ENCODE measurements around the gene BRD1. TPM values are rescaled to one million over a fixed set of nuclear protein-coding genes. Genes with fewer than 3 reads are reported as not detected.

Gene BRD1
- total RNA-seq, 1 donor from 2014 or later: 32.4 TPM

DNA sequence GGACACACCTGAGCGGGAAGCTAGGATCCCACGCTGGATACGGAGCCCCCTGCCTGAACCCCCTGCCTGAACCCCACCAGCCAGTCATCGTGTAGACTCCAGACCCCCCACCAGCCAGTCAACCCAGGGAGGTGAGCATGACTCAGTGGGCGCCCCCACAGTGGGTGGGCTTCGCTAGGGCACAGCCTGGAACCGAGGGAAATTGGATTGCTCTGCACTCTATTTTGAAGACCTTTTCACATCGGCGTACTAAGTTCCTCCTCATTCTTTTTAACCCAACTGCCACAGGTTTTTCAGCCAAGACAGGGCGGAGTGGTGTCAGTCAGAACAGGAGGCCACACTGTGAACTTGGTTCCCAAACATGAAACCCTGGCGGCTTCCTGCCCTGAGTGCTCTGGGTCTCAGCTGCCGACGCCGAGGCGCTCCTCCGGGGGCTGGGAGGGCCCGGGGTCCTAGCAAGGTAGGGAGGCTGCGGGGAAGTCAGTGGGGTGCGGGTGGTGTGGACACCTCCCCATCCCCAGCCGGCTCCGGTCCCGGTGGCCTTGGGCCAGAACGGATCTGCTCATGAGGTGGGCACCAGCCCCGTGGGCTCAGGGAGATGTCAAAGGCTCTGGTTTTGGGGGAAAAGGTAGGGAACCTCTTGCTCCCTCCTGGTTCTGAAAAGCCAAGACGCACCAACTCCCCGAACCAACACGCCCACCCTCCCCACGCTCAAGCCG lies 57.0 kb downstream of the BRD1 start:
- Mint-ChIP-seq H3K4me1 (ENCODE audit: low read depth, unreplicated experiment) (peaks cover 3% of the 10 kb centered on the region), H3K9me3 (ENCODE audit: unreplicated experiment) (peaks cover 6% of the 10 kb centered on the region), H3K27me3 (ENCODE audit: low read depth, unreplicated experiment) (peaks cover 2% of the 10 kb centered on the region), H3K27ac (ENCODE audit: unreplicated experiment) (no peak overlapping the region), H3K36me3 (ENCODE audit: low read depth, unreplicated experiment) (peaks cover 2% of the 10 kb centered on the region), H3K4me3 (ENCODE audit: unreplicated experiment) (no peak overlapping the region)
- FAIRE-seq: no peak
- Histone ChIP-seq H3K4me1 (ENCODE audit: insufficient read depth, low read length) (no peaks in the 10 kb centered on the region), H4K20me1 (ENCODE audit: insufficient read depth, low read length) (peaks cover 44% of the 10 kb centered on the region), H3K79me2 (ENCODE audit: insufficient read depth, low read length) (no peaks in the 10 kb centered on the region), H3K27me3 (ENCODE audit: insufficient read depth, low read length) (no peaks in the 10 kb centered on the region), H3K27ac (ENCODE audit: low read depth, low read length) (no peak overlapping the region), H3K36me3 (ENCODE audit: insufficient read depth, low read length) (no peaks in the 10 kb centered on the region), H3K9ac (ENCODE audit: low read length) (no peak overlapping the region), H3K9me3 (ENCODE audit: insufficient read depth, low read depth, low read length) (no peaks in the 10 kb centered on the region), H3K4me2 (ENCODE audit: low read length) (no peak overlapping the region), H2AFZ (ENCODE audit: low read depth, low read length) (no peak overlapping the region), H3K4me3 (ENCODE audit: insufficient read depth, low read depth, low read length) (no peak overlapping the region)
- DNase-seq (ENCODE audit: low read depth): no peak
- TF ChIP-seq EZH2 (IDR thresholded peaks at IDR 0.05; ENCODE audit: insufficient read depth, low read length): no peak
- TF ChIP-seq, protein P1, sequence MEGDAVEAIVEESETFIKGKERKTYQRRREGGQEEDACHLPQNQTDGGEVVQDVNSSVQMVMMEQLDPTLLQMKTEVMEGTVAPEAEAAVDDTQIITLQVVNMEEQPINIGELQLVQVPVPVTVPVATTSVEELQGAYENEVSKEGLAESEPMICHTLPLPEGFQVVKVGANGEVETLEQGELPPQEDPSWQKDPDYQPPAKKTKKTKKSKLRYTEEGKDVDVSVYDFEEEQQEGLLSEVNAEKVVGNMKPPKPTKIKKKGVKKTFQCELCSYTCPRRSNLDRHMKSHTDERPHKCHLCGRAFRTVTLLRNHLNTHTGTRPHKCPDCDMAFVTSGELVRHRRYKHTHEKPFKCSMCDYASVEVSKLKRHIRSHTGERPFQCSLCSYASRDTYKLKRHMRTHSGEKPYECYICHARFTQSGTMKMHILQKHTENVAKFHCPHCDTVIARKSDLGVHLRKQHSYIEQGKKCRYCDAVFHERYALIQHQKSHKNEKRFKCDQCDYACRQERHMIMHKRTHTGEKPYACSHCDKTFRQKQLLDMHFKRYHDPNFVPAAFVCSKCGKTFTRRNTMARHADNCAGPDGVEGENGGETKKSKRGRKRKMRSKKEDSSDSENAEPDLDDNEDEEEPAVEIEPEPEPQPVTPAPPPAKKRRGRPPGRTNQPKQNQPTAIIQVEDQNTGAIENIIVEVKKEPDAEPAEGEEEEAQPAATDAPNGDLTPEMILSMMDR (IDR thresholded peaks at IDR 0.05; ENCODE audit: insufficient read depth, low read depth, low read length): no peak

- H3K4me3 Mint-ChIP-seq (ENCODE audit: unreplicated experiment): no peak overlapping the region
- H3K27ac Mint-ChIP-seq (ENCODE audit: unreplicated experiment): no peak overlapping the region
- Histone ChIP-seq H3K9ac (ENCODE audit: low read length) (no peak overlapping the region), H3K4me2 (ENCODE audit: low read length) (no peak overlapping the region), H3K36me3 (ENCODE audit: insufficient read depth, low read length) (no peaks in the 10 kb centered on the region), H3K9me3 (ENCODE audit: insufficient read depth, low read depth, low read length) (no peaks in the 10 kb centered on the region), H3K79me2 (ENCODE audit: insufficient read depth, low read length) (no peaks in the 10 kb centered on the region), H2AFZ (ENCODE audit: low read depth, low read length) (no peak overlapping the region), H3K27ac (ENCODE audit: low read depth, low read length) (no peak overlapping the region), H3K27me3 (ENCODE audit: insufficient read depth, low read length) (no peaks in the 10 kb centered on the region), H3K4me1 (ENCODE audit: insufficient read depth, low read length) (no peaks in the 10 kb centered on the region), H4K20me1 (ENCODE audit: insufficient read depth, low read length) (peaks cover 40% of the 10 kb centered on the region), H3K4me3 (ENCODE audit: insufficient read depth, low read depth, low read length) (no peak overlapping the region)
- DNase-seq (ENCODE audit: low read depth): no peak
- peaks cover 2% of the 10 kb centered on the region for H3K36me3 Mint-ChIP-seq (ENCODE audit: low read depth, unreplicated experiment)
- H3K4me1 Mint-ChIP-seq (ENCODE audit: low read depth, unreplicated experiment): peaks cover 3% of the 10 kb centered on the region
- TF ChIP-seq, protein P1 (IDR thresholded peaks at IDR 0.05; ENCODE audit: insufficient read depth, low read depth, low read length): no peak
- TF ChIP-seq EZH2 (IDR thresholded peaks at IDR 0.05; ENCODE audit: insufficient read depth, low read length): no peak
- peaks cover 6% of the 10 kb centered on the region for H3K9me3 Mint-ChIP-seq (ENCODE audit: unreplicated experiment)
- peaks cover 2% of the 10 kb centered on the region for H3K27me3 Mint-ChIP-seq (ENCODE audit: low read depth, unreplicated experiment)
- no peak for FAIRE-seq
These were observed 57.8 kb downstream of the BRD1 start for GRCh38 chr22:49769691-49770546.

All from astrocyte (in vitro differentiated cells and primary cell).